Measurements from ENCODE around the gene LPAR2.

LPAR2 gene

GRCh38 chr19:19652482-19653295 is 24.7 kb upstream of the LPAR2 start:
- no peak for DNase-seq

GRCh38 chr19:19651076-19651475 is 23.1 kb upstream of the LPAR2 start:
- DNase-seq, result no peak

DNA sequence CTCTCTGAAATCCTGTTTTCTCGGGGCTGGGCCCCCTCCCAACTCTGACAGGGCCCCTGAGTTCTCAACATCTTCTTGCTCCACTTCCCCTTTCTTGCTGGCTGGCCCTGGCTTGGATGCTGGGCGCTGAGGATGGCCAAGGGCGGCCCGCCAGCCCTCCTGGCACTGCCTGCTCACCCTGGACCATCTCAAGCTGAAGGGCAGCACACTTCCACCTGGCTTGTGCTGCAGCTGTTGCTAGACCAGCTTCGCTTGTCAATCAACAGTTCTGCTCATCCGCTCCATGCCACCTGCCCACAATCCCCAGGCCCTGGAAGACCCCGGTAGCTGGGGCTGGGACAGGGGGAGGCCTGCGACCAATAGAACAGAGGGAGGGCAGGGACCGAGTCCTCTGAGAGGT is 22.3 kb upstream of the LPAR2 start:
- DNase-seq, result no peak

GRCh38 chr19:19649580-19649995 is 21.6 kb upstream of the LPAR2 start:
- DNase-seq, result no peak

GRCh38 chr19:19649155-19649554 is 21.1 kb upstream of the LPAR2 start:
- no peak for DNase-seq

GRCh38 chr19:19647037-19647835 is 19.2 kb upstream of the LPAR2 start:
- DNase-seq, result no peak

DNA sequence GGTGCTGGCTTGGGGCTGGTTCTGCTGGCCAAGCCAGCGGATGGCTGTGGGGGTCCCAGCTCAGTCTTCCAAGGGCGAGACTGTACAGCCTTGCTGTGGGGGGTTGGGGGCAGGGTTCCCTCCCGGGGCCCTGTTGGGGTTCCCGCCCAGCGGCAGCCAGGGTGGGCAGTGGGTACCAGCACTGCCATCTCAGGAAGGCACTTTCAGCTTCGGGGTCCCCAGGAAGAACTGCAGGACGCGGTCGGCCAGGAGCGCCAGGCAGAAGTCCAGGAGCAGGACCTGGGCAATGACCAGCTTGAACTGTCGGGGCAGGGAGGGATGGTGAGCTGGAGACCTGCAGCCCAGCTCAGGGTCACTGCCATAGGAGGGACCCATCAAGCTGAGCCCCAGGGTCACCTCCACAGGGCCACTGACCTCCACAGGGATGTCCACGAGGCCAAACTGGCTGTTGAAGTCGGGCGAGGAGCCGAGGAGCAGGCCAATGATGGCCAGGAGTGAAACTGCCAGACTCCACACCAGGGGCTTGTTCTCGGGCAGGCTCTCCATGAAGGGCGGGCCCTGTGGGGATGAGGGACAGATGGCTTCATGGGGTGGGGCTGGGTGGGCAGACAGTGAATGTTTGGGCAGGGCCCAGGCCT is 17.3 kb upstream of the LPAR2 start:
- DNase-seq, result no peak

DNA sequence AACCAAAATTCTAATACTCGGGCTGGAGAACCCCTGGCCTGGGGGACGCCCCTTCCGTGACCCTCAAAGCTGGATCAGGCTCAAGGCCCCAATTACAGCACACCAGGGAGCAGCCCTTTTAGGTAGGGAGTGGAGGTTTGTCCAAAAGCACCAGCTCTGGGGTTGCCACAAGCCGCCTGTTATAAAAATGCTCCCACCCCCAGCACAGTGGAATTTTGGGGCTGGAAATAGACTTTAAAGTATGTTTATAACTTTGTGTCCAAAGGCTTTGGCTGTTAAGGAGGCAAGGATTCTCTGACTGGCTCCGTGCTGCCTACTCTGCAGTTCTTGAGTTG is 16.0 kb upstream of the LPAR2 start:
- no peak for DNase-seq

DNA sequence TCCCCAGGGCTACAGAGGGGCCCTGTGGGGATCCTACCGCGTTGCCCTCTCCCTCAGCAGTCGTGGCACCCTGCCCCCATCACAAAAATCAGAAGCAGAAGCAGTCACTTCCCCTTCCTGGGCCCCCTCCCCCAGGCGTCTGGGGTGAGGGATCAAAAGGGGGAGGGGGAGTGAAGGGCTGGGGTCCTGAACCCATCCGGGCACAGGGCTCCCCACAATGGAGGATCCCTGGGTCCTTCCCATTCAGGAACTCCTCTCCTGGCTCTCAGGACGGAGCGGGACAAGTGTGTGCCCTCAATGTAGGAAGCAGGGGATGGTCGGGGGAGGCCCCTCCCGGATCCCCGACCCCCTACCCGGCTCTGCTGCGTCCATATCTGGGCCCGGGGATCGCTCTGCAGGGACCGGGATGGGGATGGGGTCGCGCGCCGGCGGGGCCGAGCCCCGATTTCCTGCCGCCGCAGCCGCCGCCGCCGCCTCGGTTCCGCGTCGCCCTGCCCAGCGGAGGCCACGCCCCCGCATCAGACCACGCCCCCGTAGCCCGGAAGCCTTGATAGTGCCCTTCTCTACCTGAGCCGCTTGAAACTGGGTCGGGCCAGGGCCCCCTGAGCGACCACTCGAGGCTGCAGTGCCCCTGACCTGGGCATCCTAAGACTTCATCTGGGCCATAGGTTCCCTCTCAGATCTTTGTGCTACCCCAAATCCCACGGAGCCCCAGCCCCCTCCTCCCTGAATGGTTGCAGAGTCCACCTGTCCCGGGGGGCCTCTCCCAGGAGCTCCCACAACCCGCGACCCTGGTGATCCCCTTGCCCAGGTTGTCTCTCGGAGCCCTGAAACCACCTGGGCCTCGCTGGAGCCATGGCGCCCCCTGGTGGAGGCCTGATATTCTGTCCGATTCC is 15.4 kb upstream of the LPAR2 start, which contains the start of gene GMIP:
TSS of gene GMIP (minus strand) at position 500 of the 896 bp plus-strand sequence. CDS start at position 372, 128 bp downstream.
- DNase-seq, result peak; percentile 77

- peak; percentile 17 for DNase-seq
Observed at GRCh38 chr19:19642506-19643157, 14.6 kb upstream of the LPAR2 start.

- no peak for DNase-seq
Observed at GRCh38 chr19:19637523-19638251, 9.7 kb upstream of the LPAR2 start.

DNA sequence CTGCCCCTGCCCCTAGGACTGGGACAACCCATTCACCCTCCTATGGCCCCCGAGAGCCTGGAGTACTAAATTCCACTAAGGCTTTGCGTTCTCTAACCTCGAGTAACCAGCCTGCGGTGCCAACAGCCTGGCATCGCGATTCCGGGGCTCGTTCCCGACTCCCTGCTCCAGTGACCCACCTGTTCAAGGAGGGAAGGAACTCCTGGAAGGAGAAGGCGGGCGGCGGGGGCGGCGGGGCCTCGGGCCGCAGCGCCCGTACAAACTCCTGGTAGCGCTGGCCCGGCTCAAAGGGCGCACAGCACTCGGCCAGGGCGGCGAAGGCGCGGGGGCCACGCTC is 9.1 kb upstream of the LPAR2 start:
- no peak for DNase-seq

DNA sequence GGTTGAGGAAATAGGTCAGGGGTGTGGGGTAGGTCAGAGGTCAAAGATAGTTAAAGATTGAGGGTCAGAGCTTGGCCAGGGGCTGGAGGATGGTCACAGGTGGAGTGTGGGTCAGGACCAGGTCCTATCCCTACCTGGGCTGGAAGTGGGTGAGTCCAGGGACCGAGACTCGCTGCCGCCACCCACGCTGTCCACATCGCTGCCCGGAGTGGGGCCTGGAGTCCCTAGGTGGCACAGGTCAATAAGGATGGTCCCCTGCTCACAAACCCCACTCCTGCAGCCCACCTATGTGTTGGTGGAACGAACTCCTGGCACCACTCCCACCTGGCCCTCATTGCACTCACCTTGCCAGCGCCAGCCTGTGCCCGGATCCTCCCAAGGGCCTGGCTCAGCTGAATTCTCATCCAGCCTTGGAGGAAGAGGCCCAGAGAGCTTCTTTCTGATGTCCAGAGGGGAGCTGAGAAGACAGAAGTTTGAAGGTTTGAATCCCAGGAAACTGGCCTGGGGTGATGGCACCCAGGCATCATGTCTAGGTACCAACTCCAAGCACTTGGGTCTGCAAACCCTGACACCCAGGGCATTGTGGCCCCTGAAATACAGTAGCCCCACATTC is 8.7 kb upstream of the LPAR2 start:
- DNase-seq, result no peak

DNA sequence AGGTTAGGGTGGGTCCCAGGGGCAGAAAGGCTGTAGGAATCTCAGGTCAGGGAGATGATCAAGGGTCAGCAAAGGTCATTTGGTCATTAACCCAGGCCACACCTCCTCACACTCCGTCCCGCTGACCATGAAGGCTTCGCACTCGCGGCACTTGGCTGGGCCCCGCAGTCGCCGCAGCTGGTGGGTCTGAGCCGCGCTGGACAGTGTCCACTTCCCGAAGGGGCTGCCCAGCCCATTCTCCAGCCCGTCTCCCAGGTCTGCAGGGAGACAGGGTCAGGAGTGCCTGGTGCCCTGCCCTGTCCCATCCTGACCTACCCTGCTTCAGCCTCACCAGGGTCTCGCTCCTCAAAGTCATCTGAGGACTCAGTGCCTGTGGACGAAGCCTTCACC is 7.3 kb upstream of the LPAR2 start:
- no peak for DNase-seq

DNA sequence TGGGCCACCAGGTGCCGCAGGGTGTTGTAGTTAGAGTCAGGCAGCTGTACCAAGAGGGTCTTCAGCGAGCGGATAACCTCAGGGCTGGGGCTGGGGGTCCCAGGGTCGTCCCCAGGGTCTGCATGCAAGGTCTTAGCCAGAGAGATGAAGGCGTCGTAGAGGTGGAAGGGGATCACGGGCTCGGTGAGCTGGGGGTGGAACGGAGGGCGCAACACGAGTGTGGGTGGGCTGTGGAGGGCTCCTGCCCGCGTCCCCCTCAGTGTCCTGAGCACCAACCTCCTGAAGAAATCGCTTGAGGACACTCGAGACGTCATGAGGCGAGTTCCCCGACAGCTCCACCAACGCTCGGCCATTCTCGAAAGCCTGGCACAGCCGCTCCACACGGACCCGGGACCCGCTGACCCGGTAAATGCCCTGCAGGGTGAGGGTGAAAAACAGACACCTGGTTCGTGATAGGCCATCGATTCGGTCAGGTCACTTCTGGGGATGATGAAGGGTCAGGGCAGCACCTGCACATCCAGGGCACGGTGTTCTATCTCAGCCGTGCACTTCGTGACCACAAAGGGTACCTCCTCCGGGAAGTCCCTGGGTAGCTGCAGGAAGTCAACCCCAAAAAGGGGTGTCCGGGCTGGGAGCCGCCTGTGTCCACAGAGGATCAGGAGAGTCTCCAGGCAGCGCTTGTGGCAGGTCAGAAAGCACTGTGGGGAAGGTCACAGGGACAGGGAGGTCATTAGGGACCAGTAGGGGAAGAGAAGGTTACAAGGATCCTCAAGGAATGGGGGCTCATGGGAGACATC is 6.7 kb upstream of the LPAR2 start:
- no peak for DNase-seq

DNA sequence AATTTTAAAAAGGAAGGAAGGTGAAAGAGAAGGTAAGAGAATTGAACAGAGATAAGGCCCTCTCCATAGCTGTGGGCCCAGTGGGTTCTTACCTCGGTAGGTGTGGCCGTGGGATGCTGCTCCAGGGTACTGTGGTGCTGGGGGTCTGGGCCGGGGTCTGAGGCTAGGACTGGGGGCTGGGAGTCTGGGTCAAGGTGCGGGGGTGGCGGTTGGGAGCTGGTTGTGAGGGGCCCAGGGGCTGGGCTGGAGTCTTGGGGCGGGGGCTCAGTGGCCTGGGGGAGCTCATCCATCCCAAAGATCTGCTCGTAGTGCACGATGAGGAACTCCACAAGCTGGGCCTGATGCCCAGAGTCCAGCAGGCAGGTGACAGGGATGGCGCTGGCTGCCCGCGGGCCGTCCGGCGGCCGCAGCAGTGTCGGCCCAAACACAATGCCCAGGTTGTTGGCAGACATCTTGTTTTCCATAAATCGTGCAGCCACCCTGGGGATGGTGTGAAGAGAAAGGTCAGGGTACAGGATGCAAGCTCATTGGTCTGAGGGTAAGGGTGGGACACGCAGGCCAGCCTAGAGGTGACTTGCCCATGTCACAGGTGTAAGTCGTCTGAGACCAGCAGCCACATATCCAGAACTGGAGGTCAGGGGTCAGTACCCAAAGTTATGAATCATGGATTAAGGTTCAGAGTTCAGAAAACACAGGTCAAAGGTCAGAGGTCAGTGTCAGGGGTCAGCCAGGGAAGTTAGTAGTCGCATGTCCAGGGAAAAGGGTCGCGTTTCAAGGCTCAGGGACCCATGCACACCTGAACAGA is 5.9 kb upstream of the LPAR2 start:
- no peak for DNase-seq

GRCh38 chr19:19632661-19633060 is 4.6 kb upstream of the LPAR2 start:
- DNase-seq, result no peak

DNA sequence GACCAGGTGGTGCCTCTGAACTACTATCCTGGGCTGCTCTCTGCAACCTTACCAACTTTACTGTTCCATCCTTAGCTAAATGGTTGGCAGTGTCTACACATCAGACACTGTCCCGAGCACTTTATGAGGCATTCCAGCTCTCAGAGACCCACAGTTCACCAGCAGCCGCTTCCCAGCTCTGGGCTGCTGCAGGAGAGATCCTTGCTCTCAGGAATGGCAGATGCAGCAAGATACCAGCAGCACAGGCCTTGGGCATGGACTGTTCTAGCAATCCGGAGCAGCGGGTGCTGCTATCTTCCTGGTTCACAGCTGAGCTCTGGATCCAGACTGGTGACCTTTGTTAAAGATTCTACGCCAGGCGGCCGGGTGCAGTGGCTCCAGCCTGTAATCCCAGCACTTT is 3.3 kb upstream of the LPAR2 start:
- no peak for DNase-seq

DNA sequence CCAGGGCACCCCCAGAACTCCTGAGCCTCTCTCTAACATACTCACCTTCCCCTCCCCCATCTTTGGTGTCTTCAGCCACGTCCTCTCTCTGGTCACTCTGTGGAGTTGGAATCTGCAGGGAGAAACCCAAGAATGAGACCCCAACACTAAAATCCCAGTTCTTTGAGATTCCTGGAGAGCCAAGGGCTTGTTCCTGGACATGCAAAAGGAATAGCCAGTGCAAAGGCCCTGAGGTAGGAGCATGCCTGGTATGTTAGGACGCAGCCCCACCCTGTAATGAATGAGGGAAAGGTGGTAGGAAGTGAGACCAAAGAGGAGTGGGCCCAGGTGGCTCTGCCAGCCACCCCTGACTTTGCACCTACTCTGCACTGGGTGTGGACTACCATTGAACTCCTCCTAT is 2.4 kb upstream of the LPAR2 start:
- DNase-seq, result no peak

- DNase-seq, result no peak
Observed at GRCh38 chr19:19630062-19630414, 2.0 kb upstream of the LPAR2 start.

All from NCI-H1105 treated with DMSO at 0.1 percent for 48 hours (cell line).